IMR-90 (cell line): Measurements from ENCODE around the gene DDX27. TPM values are rescaled to one million over a fixed set of nuclear protein-coding genes. Genes with fewer than 3 reads are reported as not detected.

Source experiments
- ATAC-seq: fragments of 200-7000 bp; cut with Tn5 transposase; 2 replicates; pipeline ENCODE4 v1.9.1; 2020; ENCODE audit warnings: low read depth, mild to moderate bottlenecking, moderate library complexity
- BruUV-seq: library from RNA; stranded (reverse); fragments of 400-500 nt; replicated peaks from 2 replicates; lab custom pipeline; 2021; lab: Mats Ljungman, UMichigan
- CTCF ChIA-PET: fragments of 300-600 bp; formaldehyde crosslinking; extraction: SDS; loops from one replicate; lab custom pipeline; 2021; ENCODE audit warnings: antibody characterized with exemption; lab: Yijun Ruan, JAX
- POLR2A ChIA-PET: fragments of 300-600 bp; sonication (Branson Sonifier 250); formaldehyde crosslinking; loops from one replicate; lab custom pipeline; 2022; ENCODE audit warnings: antibody characterized with exemption; ENCODE audit not compliant: unreplicated experiment; lab: Charles Lee
- DNase-seq: peaks from one replicate; pipeline ENCODE4 v3.0.0; 2013
- H2AFZ ChIP-seq: replicated peaks from 2 replicates; pipeline ENCODE3; 2013; ENCODE audit warnings: low read length, mild to moderate bottlenecking; ENCODE audit not compliant: poor library complexity
- H2AK5ac ChIP-seq: 2 replicates; pipeline ENCODE4 v1.6.1; 2013; ENCODE audit warnings: low read depth, low read length, inconsistent platforms
- H2AK9ac ChIP-seq: replicated peaks from 2 replicates; pipeline ENCODE3; 2013; ENCODE audit warnings: mild to moderate bottlenecking, low read depth, low read length, moderate library complexity; ENCODE audit not compliant: poor library complexity
- H2BK120ac ChIP-seq: 2 replicates; pipeline ENCODE4 v1.6.1; 2013; ENCODE audit warnings: low read depth, low read length, inconsistent platforms
- H2BK15ac ChIP-seq: 3 replicates; pipeline ENCODE4 v1.6.1; 2013; ENCODE audit warnings: low read depth, low read length, inconsistent platforms
- H2BK20ac ChIP-seq: 2 replicates; pipeline ENCODE4 v1.6.1; 2013; ENCODE audit warnings: low read depth, mild to moderate bottlenecking, inconsistent platforms, low read length, moderate library complexity
- H2BK5ac ChIP-seq: 2 replicates; pipeline ENCODE4 v1.6.1; 2013; ENCODE audit warnings: mild to moderate bottlenecking, low read depth, low read length, inconsistent platforms; ENCODE audit not compliant: poor library complexity, severe bottlenecking
- H3K14ac ChIP-seq: replicated peaks from 2 replicates; pipeline ENCODE4 v1.6.1; 2013; ENCODE audit warnings: low read depth, low read length, inconsistent platforms
- H3K18ac ChIP-seq: 2 replicates; pipeline ENCODE4 v1.6.1; 2013; ENCODE audit warnings: low read depth, low read length, control low read depth
- H3K23ac ChIP-seq: 2 replicates; pipeline ENCODE4 v1.6.1; 2013; ENCODE audit warnings: low read depth, low read length, inconsistent platforms
- H3K27ac ChIP-seq: 2 replicates; pipeline ENCODE4 v1.5.1; 2013; ENCODE audit warnings: mild to moderate bottlenecking, control low read depth, low read length; ENCODE audit not compliant: insufficient read depth
- H3K27me3 ChIP-seq: 2 replicates; pipeline ENCODE4 v1.6.1; 2013; ENCODE audit warnings: low read length; ENCODE audit not compliant: control insufficient read depth, insufficient read depth
- H3K36me3 ChIP-seq: 2 replicates; pipeline ENCODE4 v1.6.1; 2013; ENCODE audit warnings: low read length, mixed read lengths; ENCODE audit not compliant: control insufficient read depth, insufficient read depth
- H3K4ac ChIP-seq: 2 replicates; pipeline ENCODE4 v1.6.1; 2013; ENCODE audit warnings: low read depth, low read length, inconsistent platforms
- H3K4me1 ChIP-seq: 2 replicates; pipeline ENCODE4 v1.6.1; 2013; ENCODE audit warnings: low read length, mixed read lengths; ENCODE audit not compliant: control insufficient read depth, insufficient read depth
- H3K4me2 ChIP-seq: 2 replicates; pipeline ENCODE4 v1.6.1; 2013; ENCODE audit warnings: low read depth, mild to moderate bottlenecking, control low read depth, low read length, moderate library complexity
- H3K4me3 ChIP-seq: 2 replicates; pipeline ENCODE4 v1.5.1; 2013; ENCODE audit warnings: low read depth, mild to moderate bottlenecking, control low read depth, low read length, moderate library complexity; ENCODE audit not compliant: insufficient read depth
- H3K56ac ChIP-seq: 2 replicates; pipeline ENCODE4 v1.6.1; 2013; ENCODE audit warnings: low read length, inconsistent platforms; ENCODE audit not compliant: insufficient read depth; ENCODE audit errors: extremely low read depth
- H3K79me1 ChIP-seq, 2 experiments: 2 replicates each; pipeline ENCODE4 v1.6.1; 2013; ENCODE audit warnings: low read length in 2 of 2, inconsistent platforms in 1 of 2, low read depth in 1 of 2
- H3K9ac ChIP-seq: 2 replicates; pipeline ENCODE4 v1.6.1; 2013; ENCODE audit warnings: low read depth, low read length, control low read depth
- H3K9me1 ChIP-seq: 2 replicates; pipeline ENCODE4 v1.6.1; 2013; ENCODE audit warnings: low read length, inconsistent platforms; ENCODE audit not compliant: insufficient read depth
- H3K9me3 ChIP-seq: 2 replicates; pipeline ENCODE4 v1.6.1; 2013; ENCODE audit warnings: low read length; ENCODE audit not compliant: control insufficient read depth, insufficient read depth
- H4K20me1 ChIP-seq: 2 replicates; pipeline ENCODE4 v1.6.1; 2013; ENCODE audit warnings: low read length, inconsistent platforms; ENCODE audit not compliant: insufficient read depth
- H4K5ac ChIP-seq: 2 replicates; pipeline ENCODE4 v1.6.1; 2013; ENCODE audit warnings: mild to moderate bottlenecking, low read depth, low read length, control low read depth
- H4K8ac ChIP-seq, 2 experiments: 2 replicates each; pipeline ENCODE4 v1.6.1; 2013; ENCODE audit warnings: low read depth in 2 of 2, low read length in 2 of 2, control low read depth in 1 of 2, inconsistent platforms in 1 of 2
- H4K91ac ChIP-seq: 2 replicates; pipeline ENCODE4 v1.6.1; 2013; ENCODE audit warnings: low read depth, low read length, inconsistent platforms; ENCODE audit not compliant: insufficient read depth
- BHLHE40 ChIP-seq: fragments of 150-350 bp; IDR thresholded peaks from 2 replicates; pipeline ENCODE4 v1.6.1; 2016; ENCODE audit warnings: mild to moderate bottlenecking, low read depth, low read length
- CEBPB ChIP-seq: IDR thresholded peaks from 2 replicates; pipeline ENCODE4 v1.6.1; 2012; ENCODE audit warnings: low read depth, low read length, improper control_type of control experiment
- CTCF ChIP-seq: conservative IDR thresholded peaks from 2 replicates; pipeline ENCODE4 v1.5.1; 2012; ENCODE audit warnings: mild to moderate bottlenecking, low read depth, low read length, improper control_type of control experiment
- FOS ChIP-seq: fragments of 150-350 bp; IDR thresholded peaks from 2 replicates; pipeline ENCODE4 v1.6.1; 2016; ENCODE audit warnings: low read depth, low read length
- MAZ ChIP-seq: IDR thresholded peaks from 2 replicates; pipeline ENCODE4 v1.6.1; 2012; ENCODE audit warnings: low read depth, mild to moderate bottlenecking, low read length, improper control_type of control experiment, moderate library complexity, borderline replicate concordance
- MXI1 ChIP-seq: IDR thresholded peaks from 2 replicates; pipeline ENCODE4 v1.6.1; 2012; ENCODE audit warnings: low read depth, mild to moderate bottlenecking, low read length, moderate library complexity, borderline replicate concordance
- NFE2L2 ChIP-seq: fragments of 150-350 bp; IDR thresholded peaks from 2 replicates; pipeline ENCODE4 v1.6.1; 2016; ENCODE audit warnings: low read depth, mild to moderate bottlenecking, low read length
- POLR2A ChIP-seq: IDR thresholded peaks from 2 replicates; pipeline ENCODE4 v1.6.1; 2012; ENCODE audit warnings: mild to moderate bottlenecking, low read depth, low read length
- RAD21 ChIP-seq: IDR thresholded peaks from 2 replicates; pipeline ENCODE4 v1.6.1; 2012; ENCODE audit warnings: low read length, improper control_type of control experiment
- RCOR1 ChIP-seq: IDR thresholded peaks from 2 replicates; pipeline ENCODE4 v1.6.1; 2012; ENCODE audit warnings: mild to moderate bottlenecking, low read length, improper control_type of control experiment; ENCODE audit not compliant: insufficient replicate concordance
- RFX5 ChIP-seq: IDR thresholded peaks from 2 replicates; pipeline ENCODE4 v1.8.0; 2012; ENCODE audit warnings: low read depth, mild to moderate bottlenecking, low read length, moderate library complexity
- SMC3 ChIP-seq: fragments of 150-350 bp; IDR thresholded peaks from 2 replicates; pipeline ENCODE4 v1.6.1; 2016; ENCODE audit warnings: low read depth, mild to moderate bottlenecking, antibody characterized with exemption, low read length, moderate library complexity
- WGBS, 2 experiments: methylation state at CpG; one replicate each; pipeline versions ENCODE4 v1.1.5 to v1.1.7; 2013; ENCODE audit warnings: missing lambda C conversion rate in 2 of 2; ENCODE audit not compliant: insufficient read length in 1 of 2; ENCODE audit errors: extremely low coverage in 2 of 2; 5-methylcytosine and 5-hydroxymethylcytosine counted together
- dilution Hi-C: fragments of 300-500 bp; cut with HindIII; formaldehyde crosslinking; loops from one replicate; pipeline ENCODE4 v1.14.3; 2018; ENCODE audit warnings: low sequenced_read_pairs; ENCODE audit not compliant: unreplicated experiment
- in situ Hi-C: fragments of 300-500 bp; cut with MboI; formaldehyde crosslinking; loops from 3 replicates; pipeline ENCODE4 v1.14.3; 2019; ENCODE audit warnings: low sequenced_read_pairs, inconsistent platforms, mixed read lengths
- intact Hi-C: fragments of 100-400 bp; cut with micrococcal nuclease; formaldehyde crosslinking; loops from 2 replicates; pipeline ENCODE4 v1.10.0; 2022
- polyA plus RNA-seq, 3 experiments: library from polyadenylated mRNA; depleted of rRNA; stranded (reverse); fragments of >200 nt; gene quantifications; 2 replicates each; pipeline ENCODE4 v1.2.3, GENCODE V29; 2012; ENCODE audit warnings: low replicate concordance in 1 of 3
- total RNA-seq: library from RNA; depleted of rRNA; stranded (reverse); fragments of >200 nt; gene quantifications from 2 replicates; pipeline ENCODE4 v1.2.3, GENCODE V29; 2012
- TF ChIP-seq, protein P1 (sequence below): fragments of 150-350 bp; IDR thresholded peaks from 2 replicates; pipeline ENCODE4 v1.6.1; 2017; ENCODE audit warnings: mild to moderate bottlenecking, antibody characterized with exemption, low read length, low read depth
- TF ChIP-seq, protein P2 (sequence below): fragments of 150-350 bp; IDR thresholded peaks from 2 replicates; pipeline ENCODE4 v1.6.1; 2016; ENCODE audit warnings: low read depth, mild to moderate bottlenecking, low read length, moderate library complexity, borderline replicate concordance

The DDX27 gene
- total and polyA plus RNA-seq, 2 of the 4 experiments (the other 2 are of a cell fraction): 33.2 to 36.7 TPM

DNA sequence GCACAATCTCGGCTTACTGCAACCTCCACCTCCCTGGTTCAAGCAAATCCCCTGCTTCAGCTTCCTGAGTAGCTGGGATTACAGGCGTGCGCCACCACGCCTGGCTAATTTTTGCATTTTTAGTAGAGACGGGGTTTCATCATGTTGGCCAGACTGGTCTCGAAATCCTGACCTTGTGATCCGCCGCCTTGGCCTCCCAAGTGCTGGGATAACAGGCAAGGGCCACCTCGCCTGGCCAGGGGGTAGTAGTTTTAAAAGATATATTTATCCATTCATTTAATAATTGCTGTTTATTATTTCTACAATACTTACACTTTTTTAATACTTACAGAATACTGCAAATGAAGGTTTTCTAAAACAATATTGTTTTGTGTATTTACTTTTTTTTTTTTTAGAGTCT is 15.5 kb upstream of the DDX27 start:
- Histone ChIP-seq H4K91ac (no peak overlapping the region), H2BK120ac (no peak overlapping the region), H2BK15ac (no peak overlapping the region), H3K23ac (no peak overlapping the region), H2BK5ac (no peak overlapping the region), H3K36me3 (no peaks in the 10 kb centered on the region), H3K56ac (no peak overlapping the region), H2AFZ (no peak overlapping the region), H2AK5ac (no peak overlapping the region), H3K4me2 (no peak overlapping the region), H3K9me1 (no peaks in the 10 kb centered on the region), H4K5ac (no peak overlapping the region), H3K79me1 (no peaks in the 10 kb centered on the region), H3K14ac (no peak overlapping the region), H3K9me3 (no peaks in the 10 kb centered on the region), H3K4me3 (no peak overlapping the region), H2BK20ac (no peak overlapping the region), H4K20me1 (no peaks in the 10 kb centered on the region), H2AK9ac (no peak overlapping the region), H3K27me3 (no peaks in the 10 kb centered on the region), H3K4me1 (no peaks in the 10 kb centered on the region), H3K18ac (no peak overlapping the region), H4K8ac (no peak overlapping the region), H3K4ac (no peak overlapping the region), H3K27ac (no peak overlapping the region), H3K9ac (no peak overlapping the region)
- dilution Hi-C loops (no loop called here), intact Hi-C loops (no loop called here), in situ Hi-C loops (no loop called here)
- BruUV-seq: no TSS peak
- DNase-seq (no peak), ATAC-seq (no peak)
- no CpG with 5 or more reads among the region's 9 CpGs for WGBS, 2 experiments
- TF ChIP-seq, protein P1, sequence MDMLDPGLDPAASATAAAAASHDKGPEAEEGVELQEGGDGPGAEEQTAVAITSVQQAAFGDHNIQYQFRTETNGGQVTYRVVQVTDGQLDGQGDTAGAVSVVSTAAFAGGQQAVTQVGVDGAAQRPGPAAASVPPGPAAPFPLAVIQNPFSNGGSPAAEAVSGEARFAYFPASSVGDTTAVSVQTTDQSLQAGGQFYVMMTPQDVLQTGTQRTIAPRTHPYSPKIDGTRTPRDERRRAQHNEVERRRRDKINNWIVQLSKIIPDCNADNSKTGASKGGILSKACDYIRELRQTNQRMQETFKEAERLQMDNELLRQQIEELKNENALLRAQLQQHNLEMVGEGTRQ: no peak
- TF ChIP-seq BHLHE40: no peak
- no peak for TF ChIP-seq RAD21
- no peak for TF ChIP-seq RFX5
- TF ChIP-seq RCOR1: no peak
- no peak for TF ChIP-seq NFE2L2
- no peak for TF ChIP-seq MAZ
- TF ChIP-seq, protein P2, sequence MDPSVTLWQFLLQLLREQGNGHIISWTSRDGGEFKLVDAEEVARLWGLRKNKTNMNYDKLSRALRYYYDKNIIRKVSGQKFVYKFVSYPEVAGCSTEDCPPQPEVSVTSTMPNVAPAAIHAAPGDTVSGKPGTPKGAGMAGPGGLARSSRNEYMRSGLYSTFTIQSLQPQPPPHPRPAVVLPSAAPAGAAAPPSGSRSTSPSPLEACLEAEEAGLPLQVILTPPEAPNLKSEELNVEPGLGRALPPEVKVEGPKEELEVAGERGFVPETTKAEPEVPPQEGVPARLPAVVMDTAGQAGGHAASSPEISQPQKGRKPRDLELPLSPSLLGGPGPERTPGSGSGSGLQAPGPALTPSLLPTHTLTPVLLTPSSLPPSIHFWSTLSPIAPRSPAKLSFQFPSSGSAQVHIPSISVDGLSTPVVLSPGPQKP: no peak
- TF ChIP-seq FOS: no peak
- no peak for TF ChIP-seq CEBPB
- no peak for TF ChIP-seq SMC3
- TF ChIP-seq POLR2A: no peak
- TF ChIP-seq MXI1: no peak
- no peak for TF ChIP-seq CTCF
- ChIA-PET CTCF (interaction anchor here (0.6 kb wide), 1 partner anchor 8 kb away, joined by 3 read pairs; no protein-coding TSS in a partner anchor), POLR2A (no interaction called here)
